ENCODE measurements around the gene LARP1B. TPM values are rescaled to one million over a fixed set of nuclear protein-coding genes. Genes with fewer than 3 reads are reported as not detected.

Gene LARP1B
- total and polyA plus RNA-seq, 10 donors: 3.7 to 17.8 (median 10.8) TPM

- Histone ChIP-seq H3K4me3 (no peak overlapping the region), H3K36me3 (peaks cover 0 to 14% (median 0%) of the 10 kb centered on the region in 6 donors), H3K27me3 (replicated peaks in 1 of 7) (no peaks in the 10 kb centered on the region), H3K27ac (no peak overlapping the region), H3K4me1 (no peaks in the 10 kb centered on the region), H3K9me3 (peaks cover 0 to 12% (median 0%) of the 10 kb centered on the region in 8 donors)
- TF ChIP-seq POLR2A (IDR thresholded peaks at IDR 0.05) (no peak), CTCF (IDR thresholded peaks at IDR 0.05 in 8 of 11, conservative IDR thresholded peaks at IDR 0.05 in 3 of 11) (no peak), POLR2AphosphoS5 (IDR thresholded peaks at IDR 0.05) (no peak)
- 79 to 90% (median 87%) methylated on average over 2 of the region's 2 CpGs for WGBS, 5 donors
- no peak for DNase-seq
- intact Hi-C loops (cut with DNase I; ENCODE audit: low total_unique reads): no loop called here
These were observed 97.8 kb downstream of the LARP1B start for GRCh38 chr4:128158894-128159293.

GRCh38 chr4:128159967-128160366 is 98.9 kb downstream of the LARP1B start:
- H3K4me3 ChIP-seq: no peak overlapping the region
- no peaks in the 10 kb centered on the region for H3K27me3 ChIP-seq (replicated peaks in 1 of 7)
- intact Hi-C loops (cut with DNase I; ENCODE audit: low total_unique reads): no loop called here
- 81 to 90% (median 88%) methylated on average over 2 of the region's 2 CpGs for WGBS, 5 donors
- no peaks in the 10 kb centered on the region for H3K4me1 ChIP-seq
- H3K36me3 ChIP-seq: peaks cover 0 to 14% (median 0%) of the 10 kb centered on the region in 6 donors
- no peak for DNase-seq
- no peak for TF ChIP-seq CTCF (IDR thresholded peaks at IDR 0.05 in 8 of 11, conservative IDR thresholded peaks at IDR 0.05 in 3 of 11)
- no peak for TF ChIP-seq POLR2AphosphoS5 (IDR thresholded peaks at IDR 0.05)
- TF ChIP-seq POLR2A (IDR thresholded peaks at IDR 0.05): no peak
- H3K27ac ChIP-seq: no peak overlapping the region
- H3K9me3 ChIP-seq: peaks cover 0 to 12% (median 0%) of the 10 kb centered on the region in 8 donors

- intact Hi-C loops (cut with DNase I; ENCODE audit: low total_unique reads): no loop called here
- no peak for DNase-seq
- 51 to 89% (median 71%) methylated on average over 1 of the region's 1 CpG for WGBS, 5 donors
These were observed 100.0 kb downstream of the LARP1B start for GRCh38 chr4:128161138-128161537.

GRCh38 chr4:128162434-128162833 is 101.3 kb downstream of the LARP1B start:
- no peak for TF ChIP-seq POLR2A (IDR thresholded peaks at IDR 0.05)
- no peaks in the 10 kb centered on the region for H3K36me3 ChIP-seq
- intact Hi-C loops (cut with DNase I; ENCODE audit: low total_unique reads): no loop called here
- H3K9me3 ChIP-seq: peaks cover 0 to 1% (median 0%) of the 10 kb centered on the region in 8 donors
- H3K4me1 ChIP-seq: no peaks in the 10 kb centered on the region
- H3K27me3 ChIP-seq (replicated peaks in 1 of 7): no peaks in the 10 kb centered on the region
- WGBS, 5 donors: 95 to 100% (median 97%) methylated on average over 1 of the region's 1 CpG
- no peak overlapping the region for H3K27ac ChIP-seq
- no peak overlapping the region for H3K4me3 ChIP-seq
- no peak for DNase-seq

More at GRCh38 chr4:128161138-128161537, 100.0 kb downstream of the LARP1B start:
- Histone ChIP-seq H3K4me1 (no peaks in the 10 kb centered on the region), H3K27ac (no peak overlapping the region), H3K9me3 (peaks cover 0 to 11% (median 0%) of the 10 kb centered on the region in 8 donors), H3K27me3 (replicated peaks in 1 of 7) (no peaks in the 10 kb centered on the region), H3K36me3 (peaks cover 0 to 2% (median 0%) of the 10 kb centered on the region in 6 donors), H3K4me3 (no peak overlapping the region)
- TF ChIP-seq POLR2AphosphoS5 (IDR thresholded peaks at IDR 0.05) (no peak), POLR2A (IDR thresholded peaks at IDR 0.05) (no peak), CTCF (IDR thresholded peaks at IDR 0.05 in 8 of 11, conservative IDR thresholded peaks at IDR 0.05 in 3 of 11) (no peak)

Measured in spleen (tissue), 11 donors.